B cell (primary cell): ENCODE data around the gene TIAM1. TPM values are rescaled to one million over a fixed set of nuclear protein-coding genes. Genes with fewer than 3 reads are reported as not detected.

Source experiments
- ATAC-seq: fragments of 200-7000 bp; cut with Tn5 transposase; one replicate; pipeline ENCODE4 v1.10.0; 2021; ENCODE audit warnings: low read depth, mild to moderate bottlenecking, moderate number of reproducible peaks, moderate library complexity
- CTCF ChIA-PET: fragments of 350-600 bp; sonication (Branson Sonifier 250); formaldehyde crosslinking; loops from one replicate; lab custom pipeline; 2021; ENCODE audit warnings: antibody characterized with exemption, inconsistent platforms; lab: Charles Lee
- POLR2A ChIA-PET: fragments of 350-600 bp; sonication (Branson Sonifier 250); formaldehyde crosslinking; loops from one replicate; lab custom pipeline; 2021; ENCODE audit warnings: antibody characterized with exemption; lab: Charles Lee
- DNase-seq: peaks from one replicate; pipeline ENCODE4 v3.0.0; 2013
- H2AFZ ChIP-seq: 2 replicates; pipeline ENCODE4 v1.6.1; 2012; ENCODE audit warnings: mild to moderate bottlenecking, low read depth, low read length; ENCODE audit not compliant: insufficient read depth, poor library complexity, severe bottlenecking
- H3K27ac ChIP-seq, 2 donors: 1 replicate in 1 of 2; 2 replicates in 1 of 2; pipeline ENCODE4 v1.5.1; 2012 to 2013; ENCODE audit warnings: low read length in 2 of 2, mild to moderate bottlenecking in 2 of 2, moderate library complexity in 1 of 2
- H3K27me3 ChIP-seq, 4 experiments: fragments of 200-600 bp in 1 of 4; sonication (generic) in 1 of 4; replicated peaks in 1 of 4; 1 replicate in 2 of 4; 2 replicates in 2 of 4; pipeline versions ENCODE4 v1.6.1 to v1.7.0; 2013 to 2016; ENCODE audit warnings: low read length in 3 of 4, mild to moderate bottlenecking in 2 of 4, mixed read lengths in 1 of 4, moderate library complexity in 1 of 4; ENCODE audit not compliant: insufficient read depth in 4 of 4, control insufficient read depth in 3 of 4; ENCODE audit errors: control extremely low read depth in 1 of 4
- H3K36me3 ChIP-seq, 2 experiments: replicated peaks in 1 of 2; 1 replicate in 1 of 2; 2 replicates in 1 of 2; pipeline versions ENCODE4 v1.6.1 to v1.7.1; 2013; ENCODE audit warnings: low read length in 1 of 2; ENCODE audit not compliant: insufficient read depth in 2 of 2, control insufficient read depth in 1 of 2; ENCODE audit errors: control extremely low read depth in 1 of 2, extremely low read depth in 1 of 2
- H3K4me1 ChIP-seq, 2 donors: fragments of 200-600 bp in 1 of 2; sonication (generic) in 1 of 2; 1 replicate in 1 of 2; 2 replicates in 1 of 2; pipeline versions ENCODE4 v1.5.1 to v1.6.1; 2013 to 2017; ENCODE audit warnings: low read length in 2 of 2; ENCODE audit not compliant: control insufficient read depth in 2 of 2, insufficient read depth in 2 of 2
- H3K4me2 ChIP-seq: replicated peaks from 2 replicates; pipeline ENCODE3; 2012; ENCODE audit warnings: mild to moderate bottlenecking, low read depth, low read length; ENCODE audit not compliant: poor library complexity, severe bottlenecking
- H3K4me3 ChIP-seq, 5 experiments: fragments of 200-600 bp in 1 of 5; sonication (generic) in 1 of 5; 1 replicate in 3 of 5; 2 replicates in 2 of 5; pipeline versions ENCODE4 v1.5.1 to v1.7.0; 2011 to 2016; ENCODE audit warnings: low read length in 4 of 5, mild to moderate bottlenecking in 4 of 5, low read depth in 2 of 5, control low read depth in 1 of 5, moderate library complexity in 1 of 5; ENCODE audit not compliant: insufficient read depth in 1 of 5; ENCODE audit errors: control extremely low read depth in 1 of 5, extremely low read depth in 1 of 5
- H3K79me2 ChIP-seq: fragments of 200-600 bp; sonication (generic); one replicate; pipeline ENCODE4 v1.6.0; 2016; ENCODE audit warnings: low read length; ENCODE audit not compliant: control insufficient read depth, insufficient read depth
- H3K9ac ChIP-seq: fragments of 200-600 bp; sonication (generic); 2 replicates; pipeline ENCODE4 v1.6.1; 2017; ENCODE audit warnings: mild to moderate bottlenecking, low read length, moderate library complexity
- H3K9me3 ChIP-seq, 3 donors: one replicate each; pipeline versions ENCODE4 v1.6.1 to v1.7.1; 2013; ENCODE audit warnings: low read length in 2 of 3; ENCODE audit not compliant: control insufficient read depth in 2 of 3, insufficient read depth in 1 of 3; ENCODE audit errors: control extremely low read depth in 1 of 3
- H4K20me1 ChIP-seq: 2 replicates; pipeline ENCODE4 v1.6.0; 2012; ENCODE audit warnings: mild to moderate bottlenecking, low read length; ENCODE audit not compliant: insufficient read depth, control insufficient read depth, poor library complexity, severe bottlenecking
- H3K27ac Mint-ChIP-seq: one replicate; pipeline ENCODE4 v1.8.0; 2021; ENCODE audit warnings: mixed read lengths
- H3K27me3 Mint-ChIP-seq: one replicate; pipeline ENCODE4 v1.8.0; 2021; ENCODE audit warnings: mixed read lengths
- H3K4me1 Mint-ChIP-seq: one replicate; pipeline ENCODE4 v1.8.0; 2021; ENCODE audit warnings: mixed read lengths
- H3K4me3 Mint-ChIP-seq: one replicate; pipeline ENCODE4 v1.8.0; 2021; ENCODE audit warnings: mixed read lengths
- H3K9me3 Mint-ChIP-seq: one replicate; pipeline ENCODE4 v1.8.0; 2022; ENCODE audit warnings: mixed read lengths; ENCODE audit not compliant: insufficient read depth
- CTCF ChIP-seq: fragments of 200-600 bp; IDR thresholded peaks from one replicate; pipeline ENCODE4 v1.8.0; 2022; ENCODE audit warnings: antibody characterized with exemption, mild to moderate bottlenecking
- EZH2 ChIP-seq: IDR thresholded peaks from 2 replicates; pipeline ENCODE4 v1.6.1; 2012; ENCODE audit warnings: borderline replicate concordance, low read depth, mild to moderate bottlenecking, moderate library complexity, low read length; ENCODE audit not compliant: insufficient read depth, poor library complexity, severe bottlenecking
- WGBS: methylation state at CpG from one replicate; pipeline ENCODE4 v1.1.5; 2013; ENCODE audit warnings: missing lambda C conversion rate; ENCODE audit not compliant: insufficient coverage; 5-methylcytosine and 5-hydroxymethylcytosine counted together
- intact Hi-C: fragments of 100-400 bp; cut with micrococcal nuclease; formaldehyde crosslinking; loops from one replicate; pipeline ENCODE4 v1.10.0; 2022
- polyA plus RNA-seq: library from polyadenylated mRNA; depleted of rRNA; stranded (reverse); fragments of >200 nt; gene quantifications from 2 replicates; pipeline ENCODE4 v1.2.3, GENCODE V29; 2012
- total RNA-seq, 2 donors: library from RNA; stranded (reverse); fragments of 120-200 nt in 1 of 2; gene quantifications; 1 replicate in 1 of 2; 2 replicates in 1 of 2; pipeline versions ENCODE4 v1.2.3 to v1.2.4, GENCODE V29; 2013 to 2022

Gene TIAM1
- total and polyA plus RNA-seq, 2 donors (not counting 1 experiment from before 2014, with no cell fraction given), result 0.51 to 1.0 TPM

GRCh38 chr21:31234936-31235335 is 109.1 kb downstream of the TIAM1 start:
- DNase-seq (no peak), ATAC-seq (no peak)
- TF ChIP-seq EZH2 (no peak), CTCF (no peak)
- POLR2A ChIA-PET, result no interaction called here
- Histone ChIP-seq H3K36me3 (no peaks in the 10 kb centered on the region), H3K4me1 (no peaks in the 10 kb centered on the region), H3K79me2 (no peaks in the 10 kb centered on the region), H3K4me3 (no peak overlapping the region), H3K27ac (no peak overlapping the region), H4K20me1 (no peaks in the 10 kb centered on the region), H3K9ac (no peak overlapping the region), H3K4me2 (no peak overlapping the region), H3K27me3 (no peaks in the 10 kb centered on the region), H2AFZ (no peak overlapping the region), H3K9me3 (peaks cover 0 to under 1% (median 0%) of the 10 kb centered on the region in 3 donors)
- Mint-ChIP-seq H3K27ac (no peak overlapping the region), H3K4me3 (no peak overlapping the region), H3K9me3 (peaks cover 2% of the 10 kb centered on the region), H3K4me1 (no peaks in the 10 kb centered on the region), H3K27me3 (peaks cover 3% of the 10 kb centered on the region)
- intact Hi-C loops, result no loop called here
- no CpG with 5 or more reads among the region's 2 CpGs for WGBS
- CTCF ChIA-PET, result no interaction called here

- no peaks in the 10 kb centered on the region for H3K4me1 ChIP-seq
- Mint-ChIP-seq H3K27ac (no peak overlapping the region), H3K27me3 (peaks cover 3% of the 10 kb centered on the region), H3K4me3 (no peak overlapping the region), H3K4me1 (no peaks in the 10 kb centered on the region), H3K9me3 (peaks cover 2% of the 10 kb centered on the region)
- H3K4me3 ChIP-seq, result no peak overlapping the region
- no peak overlapping the region for H3K4me2 ChIP-seq
- TF ChIP-seq EZH2 (no peak), CTCF (no peak)
- no peaks in the 10 kb centered on the region for H4K20me1 ChIP-seq
- intact Hi-C loops, result no loop called here
- CTCF ChIA-PET, result no interaction called here
- no peaks in the 10 kb centered on the region for H3K79me2 ChIP-seq
- DNase-seq (no peak), ATAC-seq (no peak)
- POLR2A ChIA-PET, result no interaction called here
- 95% methylated on average over 6 of the region's 9 CpGs for WGBS
- no peaks in the 10 kb centered on the region for H3K9me3 ChIP-seq
- H3K27me3 ChIP-seq, result no peaks in the 10 kb centered on the region
- H2AFZ ChIP-seq, result no peak overlapping the region
- no peak overlapping the region for H3K27ac ChIP-seq
- no peak overlapping the region for H3K9ac ChIP-seq
- H3K36me3 ChIP-seq, result no peaks in the 10 kb centered on the region
These were observed 110.3 kb downstream of the TIAM1 start for GRCh38 chr21:31233711-31234110.
